ENCODE measurements around the gene GLIPR1. TPM values are rescaled to one million over a fixed set of nuclear protein-coding genes. Genes with fewer than 3 reads are reported as not detected.
"Not testable (repeated sequence)": the region's sequence is repeated elsewhere in the genome, so short reads cannot be mapped to it uniquely, and the experiment has no call there.

The GLIPR1 gene
- total RNA-seq, 1 donor from 2014 or later = 8.8 TPM

- no peak for ATAC-seq
- intact Hi-C loops (cut with micrococcal nuclease) = loop anchor here (10.0 kb wide), 1 partner anchor 171 kb away; the partner anchor contains the start of genes CAPS2 and GLIPR1L1
Observed at GRCh38 chr12:75505706-75506312, 25.3 kb downstream of the GLIPR1 start.

GRCh38 chr12:75507086-75507485, 26.5 kb downstream of the GLIPR1 start:
- intact Hi-C loops (cut with micrococcal nuclease) = loop anchor here (10.0 kb wide), 1 partner anchor 172 kb away; the partner anchor contains the start of genes CAPS2 and GLIPR1L1
- no peak for ATAC-seq

More at GRCh38 chr12:75505706-75506312, 25.3 kb downstream of the GLIPR1 start:
- DNase-seq = no peak

GRCh38 chr12:75508159-75508558, 27.6 kb downstream of the GLIPR1 start:
- intact Hi-C loops (cut with micrococcal nuclease) = loop anchor here (10.0 kb wide), 1 partner anchor 173 kb away; the partner anchor contains the start of genes CAPS2 and GLIPR1L1
- ATAC-seq = no peak
- DNase-seq = no peak

More at GRCh38 chr12:75507086-75507485, 26.5 kb downstream of the GLIPR1 start:
- DNase-seq = no peak

- no peak for DNase-seq
- intact Hi-C loops (cut with micrococcal nuclease) = loop anchor here (10.0 kb wide), 1 partner anchor 175 kb away; the partner anchor contains the start of genes CAPS2 and GLIPR1L1
- ATAC-seq = no peak
Observed at GRCh38 chr12:75509621-75510020, 29.1 kb downstream of the GLIPR1 start.

GRCh38 chr12:75511116-75512048, 30.8 kb downstream of the GLIPR1 start, which contains the start of gene KRR1:
KRR1 (minus strand) TSS chr12:75511609; CDS start chr12:75511597, 12 bp downstream.
- DNase-seq = peak; percentile 92
- peak; percentile 100 for ATAC-seq
- intact Hi-C loops (cut with micrococcal nuclease) = no loop called here

- intact Hi-C loops (cut with micrococcal nuclease); DNase-seq; ATAC-seq: not testable (repeated sequence)
Observed at GRCh38 chr12:75521224-75521623, 40.7 kb downstream of the GLIPR1 start.

- DNase-seq; intact Hi-C loops (cut with micrococcal nuclease); ATAC-seq: not testable (repeated sequence)
Observed at GRCh38 chr12:75522124-75522523, 41.6 kb downstream of the GLIPR1 start.

GRCh38 chr12:75525263-75525662, 44.7 kb downstream of the GLIPR1 start:
- no peak for ATAC-seq
- no peak for DNase-seq
- intact Hi-C loops (cut with micrococcal nuclease) = loop anchor here (5.0 kb wide), 1 partner anchor 512 kb away; no protein-coding TSS in a partner anchor

- peak; percentile 28 for ATAC-seq
Observed at GRCh38 chr12:75526655-75527511, 46.3 kb downstream of the GLIPR1 start.

GRCh38 chr12:75528272-75528671, 47.7 kb downstream of the GLIPR1 start:
- intact Hi-C loops (cut with micrococcal nuclease) = loop anchor here (5.0 kb wide), 1 partner anchor 509 kb away; no protein-coding TSS in a partner anchor
- ATAC-seq = no peak
- no peak for DNase-seq

More at GRCh38 chr12:75526655-75527511, 46.3 kb downstream of the GLIPR1 start:
- intact Hi-C loops (cut with micrococcal nuclease) = loop anchor here (5.0 kb wide), 1 partner anchor 510 kb away; no protein-coding TSS in a partner anchor
- DNase-seq = no peak

- intact Hi-C loops (cut with micrococcal nuclease) = loop anchor here (5.0 kb wide), 1 partner anchor 509 kb away; no protein-coding TSS in a partner anchor
- DNase-seq (no peak), ATAC-seq (no peak)
Observed at GRCh38 chr12:75528692-75529091, 48.1 kb downstream of the GLIPR1 start.

- intact Hi-C loops (cut with micrococcal nuclease) = loop anchor here (5.0 kb wide), 1 partner anchor 508 kb away; no protein-coding TSS in a partner anchor
- DNase-seq = no peak
- no peak for ATAC-seq
Observed at GRCh38 chr12:75529316-75529715, 48.8 kb downstream of the GLIPR1 start.

- ATAC-seq = no peak
- intact Hi-C loops (cut with micrococcal nuclease) = loop anchor here (5.0 kb wide), 1 partner anchor 507 kb away; no protein-coding TSS in a partner anchor
Observed at GRCh38 chr12:75529826-75530225, 49.3 kb downstream of the GLIPR1 start.

GRCh38 chr12:75533239-75533638, 52.7 kb downstream of the GLIPR1 start:
- intact Hi-C loops (cut with micrococcal nuclease) = no loop called here

More at GRCh38 chr12:75529826-75530225, 49.3 kb downstream of the GLIPR1 start:
- DNase-seq = no peak

GRCh38 chr12:75539889-75540288, 59.3 kb downstream of the GLIPR1 start:
- intact Hi-C loops (cut with micrococcal nuclease) = no loop called here
- no peak for ATAC-seq
- DNase-seq = no peak

More at GRCh38 chr12:75533239-75533638, 52.7 kb downstream of the GLIPR1 start:
- DNase-seq = no peak
- no peak for ATAC-seq

GRCh38 chr12:75542942-75543341, 62.4 kb downstream of the GLIPR1 start:
- ATAC-seq (no peak), DNase-seq (no peak)
- intact Hi-C loops (cut with micrococcal nuclease) = no loop called here

- no peak for DNase-seq
- ATAC-seq = no peak
- intact Hi-C loops (cut with micrococcal nuclease) = no loop called here
Observed at GRCh38 chr12:75543529-75543928, 63.0 kb downstream of the GLIPR1 start.

GRCh38 chr12:75545636-75546035, 65.1 kb downstream of the GLIPR1 start:
- DNase-seq (no peak), ATAC-seq (no peak)
- intact Hi-C loops (cut with micrococcal nuclease) = no loop called here

All from left ventricle myocardium superior (tissue), 1 donor.